Hepatocyte (in vitro differentiated cells): ENCODE data around the gene RCHY1. TPM values are rescaled to one million over a fixed set of nuclear protein-coding genes. Genes with fewer than 3 reads are reported as not detected.
"Not testable (repeated sequence)": the region's sequence is repeated elsewhere in the genome, so short reads cannot be mapped to it uniquely, and the experiment has no call there.

ENCODE experiments used
- DNase-seq: peaks from one replicate; pipeline ENCODE4 v3.0.0-alpha.2; 2016; ENCODE audit warnings: low spot score
- H2AFZ ChIP-seq: fragments of 200-600 bp; sonication (generic); 2 replicates; pipeline ENCODE4 v1.6.0; 2016; ENCODE audit warnings: antibody characterized with exemption, mild to moderate bottlenecking
- H3K27ac ChIP-seq: fragments of 200-600 bp; sonication (generic); 2 replicates; pipeline ENCODE4 v1.5.1; 2016; ENCODE audit warnings: mild to moderate bottlenecking
- H3K27me3 ChIP-seq: fragments of 200-600 bp; sonication (generic); 2 replicates; pipeline ENCODE4 v1.6.1; 2016
- H3K36me3 ChIP-seq: fragments of 200-600 bp; sonication (generic); replicated peaks from 2 replicates; pipeline ENCODE4 v1.5.1; 2016; ENCODE audit warnings: low read depth; ENCODE audit not compliant: insufficient read depth
- H3K4me1 ChIP-seq: fragments of 200-600 bp; sonication (generic); 2 replicates; pipeline ENCODE4 v1.5.1; 2016; ENCODE audit warnings: mild to moderate bottlenecking, moderate library complexity; ENCODE audit not compliant: insufficient read depth
- H3K4me2 ChIP-seq: fragments of 200-600 bp; sonication (generic); 2 replicates; pipeline ENCODE4 v1.6.0; 2016
- H3K4me3 ChIP-seq: fragments of 200-600 bp; sonication (generic); 2 replicates; pipeline ENCODE4 v1.5.1; 2016; ENCODE audit warnings: mild to moderate bottlenecking
- H3K79me2 ChIP-seq: fragments of 200-600 bp; sonication (generic); 2 replicates; pipeline ENCODE4 v1.6.0; 2017; ENCODE audit warnings: mild to moderate bottlenecking
- H3K9me2 ChIP-seq: fragments of 200-600 bp; sonication (generic); replicated peaks from 2 replicates; pipeline ENCODE4 v1.6.0; 2017; ENCODE audit warnings: mild to moderate bottlenecking; ENCODE audit not compliant: insufficient read depth
- H3K9me3 ChIP-seq: fragments of 200-600 bp; sonication (generic); 2 replicates; pipeline ENCODE4 v1.5.1; 2016; ENCODE audit warnings: low read depth, mild to moderate bottlenecking
- H4K20me1 ChIP-seq: fragments of 200-600 bp; sonication (generic); 2 replicates; pipeline ENCODE4 v1.6.0; 2016; ENCODE audit warnings: mild to moderate bottlenecking; ENCODE audit not compliant: insufficient read depth, poor library complexity, severe bottlenecking
- CTCF ChIP-seq: fragments of 200-600 bp; sonication (generic); IDR thresholded peaks from 2 replicates; pipeline ENCODE4 v1.5.1; 2016; ENCODE audit warnings: antibody characterized with exemption, mild to moderate bottlenecking; ENCODE audit not compliant: poor library complexity
- EZH2 ChIP-seq: fragments of 200-600 bp; sonication (generic); IDR thresholded peaks from 2 replicates; pipeline ENCODE4 v1.6.1; 2016; ENCODE audit warnings: antibody characterized with exemption, mild to moderate bottlenecking, borderline replicate concordance
- EZH2phosphoT487 ChIP-seq: fragments of 200-600 bp; sonication (generic); IDR thresholded peaks from one replicate; pipeline ENCODE4 v1.6.1; 2018; ENCODE audit warnings: antibody characterized with exemption, mild to moderate bottlenecking, low read depth, moderate library complexity; ENCODE audit not compliant: unreplicated experiment, severe bottlenecking
- WGBS: methylation state at CpG from one replicate; pipeline ENCODE4 v1.1.6; 2016; ENCODE audit warnings: low lambda C conversion rate; ENCODE audit errors: missing lambda C conversion rate; 5-methylcytosine and 5-hydroxymethylcytosine counted together
- polyA plus RNA-seq: library from polyadenylated mRNA; unstranded; fragments of >200 nt; fragmentation: Nextera tagmentation; extraction: Ambion mirVana; gene quantifications from 2 replicates; pipeline ENCODE4 v1.2.1, GENCODE V29; 2016
- total RNA-seq: library from RNA; depleted of rRNA; stranded (reverse); fragments of >200 nt; gene quantifications from 2 replicates; pipeline ENCODE4 v1.2.3, GENCODE V29; 2014

The RCHY1 gene
- total and polyA plus RNA-seq, 2 experiments from 2014 or later, result 29.1 to 43.3 TPM

GRCh38 chr4:75513526-75514130 is 575 bp downstream of the RCHY1 start:
- peak overlapping the region; percentile 88 for H3K4me2 ChIP-seq
- H4K20me1 ChIP-seq, result no peaks in the 10 kb centered on the region
- H3K36me3 ChIP-seq, result no peaks in the 10 kb centered on the region
- H3K27me3 ChIP-seq, result no peaks in the 10 kb centered on the region
- H3K27ac ChIP-seq, result peak overlapping the region; percentile 94
- H3K4me1 ChIP-seq, result peaks cover 29% of the 10 kb centered on the region
- peak; percentile 20 for DNase-seq
- no peaks in the 10 kb centered on the region for H3K9me2 ChIP-seq
- 4% methylated on average over 12 of the region's 12 CpGs for WGBS
- peak overlapping the region; percentile 79 for H2AFZ ChIP-seq
- H3K4me3 ChIP-seq, result peak overlapping the region; percentile 68
- peaks cover 82% of the 10 kb centered on the region for H3K79me2 ChIP-seq
- no peaks in the 10 kb centered on the region for H3K9me3 ChIP-seq
- no peak for TF ChIP-seq CTCF
- no peak for TF ChIP-seq EZH2
- no peak for TF ChIP-seq EZH2phosphoT487

GRCh38 chr4:75512386-75513211 is 1.6 kb downstream of the RCHY1 start:
- Histone ChIP-seq H3K4me2 (peak overlapping the region; percentile 88), H3K4me1 (peaks cover 29% of the 10 kb centered on the region), H3K27ac (peak overlapping the region; percentile 94), H3K4me3 (peak overlapping the region; percentile 68), H3K79me2 (peaks cover 84% of the 10 kb centered on the region), H3K9me3 (no peaks in the 10 kb centered on the region), H3K9me2 (no peaks in the 10 kb centered on the region), H3K27me3 (no peaks in the 10 kb centered on the region), H3K36me3 (no peaks in the 10 kb centered on the region), H4K20me1 (no peaks in the 10 kb centered on the region), H2AFZ (no peak overlapping the region)
- DNase-seq, result no peak
- no peak for TF ChIP-seq CTCF
- no peak for TF ChIP-seq EZH2phosphoT487
- no peak for TF ChIP-seq EZH2
- WGBS, result 34% methylated on average over 6 of the region's 6 CpGs

GRCh38 chr4:75511841-75512240 is 2.4 kb downstream of the RCHY1 start:
- Histone ChIP-seq H3K27ac (peak overlapping the region; percentile 59), H3K36me3 (no peaks in the 10 kb centered on the region), H4K20me1 (no peaks in the 10 kb centered on the region), H3K9me2 (no peaks in the 10 kb centered on the region), H3K4me2 (peak overlapping the region; percentile 88), H2AFZ (no peak overlapping the region), H3K79me2 (peaks cover 90% of the 10 kb centered on the region), H3K27me3 (no peaks in the 10 kb centered on the region), H3K4me3 (no peak overlapping the region), H3K4me1 (peaks cover 29% of the 10 kb centered on the region), H3K9me3 (no peaks in the 10 kb centered on the region)
- no peak for DNase-seq
- WGBS, result 44% methylated on average over 3 of the region's 3 CpGs
- TF ChIP-seq EZH2phosphoT487 (no peak), EZH2 (no peak), CTCF (no peak)

DNA sequence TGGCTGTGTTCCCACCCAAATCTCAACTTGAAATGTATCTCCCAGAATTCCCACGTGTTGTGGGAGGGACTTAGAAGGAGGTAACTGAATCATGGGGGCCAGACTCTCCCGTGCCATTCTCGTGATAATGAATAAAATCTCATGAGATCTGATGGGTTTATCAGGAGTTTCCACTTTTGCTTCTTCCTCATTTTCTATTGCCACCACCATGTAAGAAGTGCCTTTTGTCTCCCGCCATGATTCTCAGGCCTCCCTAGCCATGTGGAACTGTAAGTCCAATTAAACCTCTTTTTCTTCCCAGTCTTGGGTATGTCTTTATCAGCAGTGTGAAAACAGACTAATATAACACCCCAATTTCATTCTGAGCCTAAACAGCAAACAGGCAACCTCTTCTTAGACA is 4.6 kb downstream of the RCHY1 start:
- Histone ChIP-seq H3K4me2 (peak overlapping the region; percentile 48), H3K4me1 (peaks cover 32% of the 10 kb centered on the region), H3K79me2 (peaks cover 83% of the 10 kb centered on the region)
- H3K4me3 ChIP-seq, DNase-seq, H2AFZ ChIP-seq, H3K9me2 ChIP-seq, H3K36me3 ChIP-seq, H3K27me3 ChIP-seq, H3K9me3 ChIP-seq, H3K27ac ChIP-seq, H4K20me1 ChIP-seq: not testable (repeated sequence)
- WGBS, result 87% methylated on average over 4 of the region's 4 CpGs
